Measurements from ENCODE around the gene CYBA. TPM values are rescaled to one million over a fixed set of nuclear protein-coding genes. Genes with fewer than 3 reads are reported as not detected.
A peak's percentile ranks its signal among the peaks of the same experiment; 100 is the strongest.

CYBA gene
- total RNA-seq, 2 donors from 2014 or later: 58.9 to 131 TPM

- DNase-seq (no peak), ATAC-seq (no peak)
- intact Hi-C loops (cut with DNase I): no loop called here
These were observed 48.8 kb downstream of the CYBA start for GRCh38 chr16:88602091-88602490.

- intact Hi-C loops (cut with DNase I): no loop called here
- ATAC-seq: no peak
- no peak for DNase-seq
These were observed 49.4 kb downstream of the CYBA start for GRCh38 chr16:88601313-88602036.

- DNase-seq (no peak), ATAC-seq (no peak)
- intact Hi-C loops (cut with DNase I): no loop called here
These were observed 50.3 kb downstream of the CYBA start for GRCh38 chr16:88600539-88600896.

- peak; percentile 12 to 24 for ATAC-seq
- peak; percentile 45 for DNase-seq
- intact Hi-C loops (cut with DNase I): no loop called here
These were observed 50.9 kb downstream of the CYBA start for GRCh38 chr16:88599825-88600538.

GRCh38 chr16:88599092-88599733, 51.6 kb downstream of the CYBA start:
- ATAC-seq: peak; percentile 80 to 85
- intact Hi-C loops (cut with DNase I): no loop called here
- peak; percentile 84 for DNase-seq

- ATAC-seq (no peak), DNase-seq (no peak)
- intact Hi-C loops (cut with DNase I): no loop called here
These were observed 52.9 kb downstream of the CYBA start for GRCh38 chr16:88597856-88598491.

GRCh38 chr16:88596483-88596882, 54.4 kb downstream of the CYBA start:
- DNase-seq (no peak), ATAC-seq (peak in 1 of 2 donors; percentile 10)
- intact Hi-C loops (cut with DNase I): no loop called here

- no peak for ATAC-seq
- DNase-seq: no peak
- intact Hi-C loops (cut with DNase I): no loop called here
These were observed 54.9 kb downstream of the CYBA start for GRCh38 chr16:88595921-88596320.

- ATAC-seq (no peak), DNase-seq (no peak)
- intact Hi-C loops (cut with DNase I): no loop called here
These were observed 55.8 kb downstream of the CYBA start for GRCh38 chr16:88595101-88595500.

GRCh38 chr16:88593910-88594309, 56.9 kb downstream of the CYBA start:
- intact Hi-C loops (cut with DNase I): no loop called here
- no peak for DNase-seq
- no peak for ATAC-seq

GRCh38 chr16:88593489-88593888, 57.4 kb downstream of the CYBA start:
- intact Hi-C loops (cut with DNase I): no loop called here
- peak; percentile 14 to 69 for ATAC-seq

More at GRCh38 chr16:88593489-88593888, 57.4 kb downstream of the CYBA start:
- no peak for DNase-seq

Other genes with a start within 250 kb of the CYBA start
- gene ZFPM1, start 197.8 kb downstream of the CYBA start, total RNA-seq: 10 to 100 TPM in 1 of 2 donors, 1 to 10 TPM in 1; 7.0 to 11.5 TPM
- gene ZC3H18, start 80.7 kb downstream of the CYBA start, total RNA-seq: 10 to 100 TPM; 23.1 to 25.3 TPM
- gene IL17C, start 12.5 kb downstream of the CYBA start, total RNA-seq: not detected
- gene MVD, start 12.0 kb upstream of the CYBA start, total RNA-seq: 10 to 100 TPM; 31.3 to 32.9 TPM
- 1 to 10 TPM in 1 of 2 donors, under 1 TPM in 1; 0.55 to 2.7 TPM for gene SNAI3, start 35.5 kb upstream of the CYBA start, total RNA-seq
- gene RNF166, start 55.4 kb upstream of the CYBA start, total RNA-seq: 10 to 100 TPM; 18.3 to 20.1 TPM
- gene CTU2, start 55.5 kb upstream of the CYBA start, total RNA-seq: 10 to 100 TPM; 12.8 to 18.4 TPM
- gene PIEZO1, start 134.2 kb upstream of the CYBA start, total RNA-seq: 10 to 100 TPM; 50.6 to 63.6 TPM
- gene CDT1, start 152.7 kb upstream of the CYBA start, total RNA-seq: 1 to 10 TPM; 1.0 to 2.3 TPM
- 10 to 100 TPM; 63.8 to 64.2 TPM for gene APRT, start 160.9 kb upstream of the CYBA start, total RNA-seq
- 10 to 100 TPM; 17.1 to 19.0 TPM for gene GALNS, start 205.9 kb upstream of the CYBA start, total RNA-seq
- 10 to 100 TPM; 46.0 to 54.3 TPM for gene TRAPPC2L, start 206.1 kb upstream of the CYBA start, total RNA-seq
- not detected for gene PABPN1L, start 215.6 kb upstream of the CYBA start, total RNA-seq

All from left cardiac atrium (tissue), 4 donors.